Measurements from ENCODE around the gene SIGLEC7.

The SIGLEC7 gene

DNA sequence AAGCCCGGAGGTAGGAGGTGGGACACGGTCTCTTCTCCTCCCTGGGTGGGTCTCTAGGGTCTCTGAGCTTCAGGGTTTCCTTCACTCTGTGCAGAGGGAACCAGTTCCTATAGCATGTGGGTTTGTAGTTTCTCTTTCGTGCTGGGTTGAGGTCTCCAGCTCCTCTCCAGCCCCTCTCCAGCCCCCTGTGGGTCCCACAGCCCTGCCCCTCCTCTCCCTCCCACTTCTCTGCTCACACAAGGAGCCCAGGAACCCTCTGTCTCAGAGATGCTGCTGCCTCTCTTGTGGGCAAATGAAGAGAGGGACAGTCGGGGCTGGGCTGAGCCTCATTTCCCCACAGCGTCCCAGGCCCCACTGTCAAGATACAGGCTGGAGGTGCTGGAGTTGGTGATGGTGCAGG lies 1.4 kb downstream of the SIGLEC7 start:
- no peaks in the 10 kb centered on the region for H3K27me3 ChIP-seq (ENCODE audit: insufficient read depth, low read length)
- no peak overlapping the region for H2AFZ ChIP-seq (ENCODE audit: insufficient read depth, low read length, poor library complexity)
- no CpG with 5 or more reads among the region's 5 CpGs for WGBS (ENCODE audit: extremely low coverage, insufficient coverage, insufficient read length)
- no peak overlapping the region for H3K27ac ChIP-seq (ENCODE audit: low read depth, low read length)
- H3K18ac ChIP-seq (ENCODE audit: low read length), result no peak overlapping the region
- no peak overlapping the region for H2AK5ac ChIP-seq (ENCODE audit: low read length)
- H3K36me3 ChIP-seq (ENCODE audit: control insufficient read depth in 1 of 2, insufficient read depth in 2 of 2, low read length in 2 of 2), result no peaks in the 10 kb centered on the region
- H4K12ac ChIP-seq (ENCODE audit: low read depth, low read length), result no peak overlapping the region
- no peaks in the 10 kb centered on the region for H3K79me2 ChIP-seq (ENCODE audit: control insufficient read depth, insufficient read depth, low read length, poor library complexity)
- DNase-seq, result no peak
- H3K4ac ChIP-seq (ENCODE audit: low read depth, low read length), result no peak overlapping the region
- no peak overlapping the region for H3K4me3 ChIP-seq (ENCODE audit: low read depth, low read length)
- no peak overlapping the region for H2BK12ac ChIP-seq (ENCODE audit: low read length)
- H3K79me1 ChIP-seq (ENCODE audit: low read length), result no peaks in the 10 kb centered on the region
- H3K23ac ChIP-seq (ENCODE audit: low read length), result no peak overlapping the region
- no peak overlapping the region for H3K14ac ChIP-seq (ENCODE audit: low read length)
- no peak overlapping the region for H4K91ac ChIP-seq (ENCODE audit: low read depth, low read length)
- no peak overlapping the region for H2BK5ac ChIP-seq (ENCODE audit: low read depth, low read length, poor library complexity)
- H4K8ac ChIP-seq (ENCODE audit: low read depth, low read length), result no peak overlapping the region
- no peak overlapping the region for H3K9ac ChIP-seq (ENCODE audit: low read length)
- no peaks in the 10 kb centered on the region for H3K9me3 ChIP-seq (ENCODE audit: insufficient read depth, low read depth, low read length)
- H3K4me2 ChIP-seq (ENCODE audit: low read length), result no peak overlapping the region
- H3K4me1 ChIP-seq (ENCODE audit: control insufficient read depth in 1 of 2, insufficient read depth in 2 of 2, low read length in 2 of 2), result peaks cover 0 to 2% of the 10 kb centered on the region in 2 experiments
- no peak overlapping the region for H2BK120ac ChIP-seq (ENCODE audit: insufficient read depth, low read length, poor library complexity)

- H2AK5ac ChIP-seq (ENCODE audit: low read length), result no peak overlapping the region
- no peak overlapping the region for H3K27ac ChIP-seq (ENCODE audit: low read depth, low read length)
- no peak overlapping the region for H3K4me2 ChIP-seq (ENCODE audit: low read length)
- no peak overlapping the region for H2BK120ac ChIP-seq (ENCODE audit: insufficient read depth, low read length, poor library complexity)
- no peak overlapping the region for H2BK5ac ChIP-seq (ENCODE audit: low read depth, low read length, poor library complexity)
- no peak overlapping the region for H4K8ac ChIP-seq (ENCODE audit: low read depth, low read length)
- no peak overlapping the region for H4K12ac ChIP-seq (ENCODE audit: low read depth, low read length)
- no peak overlapping the region for H4K91ac ChIP-seq (ENCODE audit: low read depth, low read length)
- no peak overlapping the region for H2AFZ ChIP-seq (ENCODE audit: insufficient read depth, low read length, poor library complexity)
- H3K14ac ChIP-seq (ENCODE audit: low read length), result no peak overlapping the region
- H3K36me3 ChIP-seq (ENCODE audit: control insufficient read depth in 1 of 2, insufficient read depth in 2 of 2, low read length in 2 of 2), result no peaks in the 10 kb centered on the region
- H3K79me1 ChIP-seq (ENCODE audit: low read length), result no peaks in the 10 kb centered on the region
- no peak overlapping the region for H2BK12ac ChIP-seq (ENCODE audit: low read length)
- no peak for DNase-seq
- WGBS (ENCODE audit: extremely low coverage, insufficient coverage, insufficient read length), result no CpG with 5 or more reads among the region's 11 CpGs
- H3K27me3 ChIP-seq (ENCODE audit: insufficient read depth, low read length), result no peaks in the 10 kb centered on the region
- no peaks in the 10 kb centered on the region for H3K79me2 ChIP-seq (ENCODE audit: control insufficient read depth, insufficient read depth, low read length, poor library complexity)
- H3K4me1 ChIP-seq (ENCODE audit: control insufficient read depth in 1 of 2, insufficient read depth in 2 of 2, low read length in 2 of 2), result peaks cover 0 to 2% of the 10 kb centered on the region in 2 experiments
- no peak overlapping the region for H3K9ac ChIP-seq (ENCODE audit: low read length)
- H3K4me3 ChIP-seq (ENCODE audit: low read depth, low read length), result no peak overlapping the region
- H3K9me3 ChIP-seq (ENCODE audit: insufficient read depth, low read depth, low read length), result no peaks in the 10 kb centered on the region
- no peak overlapping the region for H3K18ac ChIP-seq (ENCODE audit: low read length)
- H3K23ac ChIP-seq (ENCODE audit: low read length), result no peak overlapping the region
- no peak overlapping the region for H3K4ac ChIP-seq (ENCODE audit: low read depth, low read length)
Measured at GRCh38 chr19:51144482-51145045, 2.5 kb downstream of the SIGLEC7 start.

DNA sequence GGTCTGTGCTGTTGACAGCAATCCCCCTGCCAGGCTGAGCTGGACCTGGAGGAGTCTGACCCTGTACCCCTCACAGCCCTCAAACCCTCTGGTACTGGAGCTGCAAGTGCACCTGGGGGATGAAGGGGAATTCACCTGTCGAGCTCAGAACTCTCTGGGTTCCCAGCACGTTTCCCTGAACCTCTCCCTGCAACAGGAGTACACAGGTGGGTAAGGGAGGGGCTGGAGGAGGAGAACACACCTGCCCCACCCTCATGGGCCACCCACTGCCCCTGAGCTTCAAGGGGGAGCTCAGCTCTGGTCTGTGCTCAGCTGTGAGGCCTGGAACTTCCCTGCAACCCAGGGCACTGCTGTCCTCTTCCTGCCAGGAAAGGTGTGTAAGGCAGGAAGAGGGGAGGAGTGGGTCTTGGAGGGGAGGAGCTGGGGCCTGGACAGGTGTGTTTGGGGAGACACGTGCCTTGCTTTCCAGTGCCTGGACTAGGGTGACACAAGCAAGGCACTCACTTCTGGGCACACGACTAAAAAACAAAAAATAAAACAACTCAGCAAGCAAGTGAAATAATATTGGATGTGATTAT lies 3.9 kb downstream of the SIGLEC7 start:
- Histone ChIP-seq H3K4ac (ENCODE audit: low read depth, low read length) (no peak overlapping the region), H2AK5ac (ENCODE audit: low read length) (no peak overlapping the region)

DNA sequence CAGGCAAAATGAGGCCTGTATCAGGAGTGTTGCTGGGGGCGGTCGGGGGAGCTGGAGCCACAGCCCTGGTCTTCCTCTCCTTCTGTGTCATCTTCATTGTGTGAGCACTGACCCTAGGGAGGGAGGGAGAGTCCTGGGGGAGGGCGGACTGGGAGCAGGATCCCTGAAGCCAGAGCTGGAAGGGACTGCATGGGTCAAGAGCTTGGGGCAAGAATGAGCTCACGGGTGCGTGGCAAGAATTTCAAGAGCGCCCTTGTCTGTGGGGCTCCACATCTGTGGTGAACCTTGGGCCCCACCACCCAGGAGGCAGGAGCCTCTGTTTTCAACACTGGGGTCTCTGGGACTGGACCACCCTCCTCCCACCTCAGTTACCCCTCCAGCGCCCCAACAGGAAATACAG lies 4.7 kb downstream of the SIGLEC7 start:
- Histone ChIP-seq H4K91ac (ENCODE audit: low read depth, low read length) (no peak overlapping the region), H2BK120ac (ENCODE audit: insufficient read depth, low read length, poor library complexity) (no peak overlapping the region), H3K79me1 (ENCODE audit: low read length) (no peaks in the 10 kb centered on the region), H4K8ac (ENCODE audit: low read depth, low read length) (no peak overlapping the region), H3K27me3 (ENCODE audit: insufficient read depth, low read length) (no peaks in the 10 kb centered on the region), H3K4me3 (ENCODE audit: low read depth, low read length) (no peak overlapping the region), H3K79me2 (ENCODE audit: control insufficient read depth, insufficient read depth, low read length, poor library complexity) (no peaks in the 10 kb centered on the region), H3K27ac (ENCODE audit: low read depth, low read length) (no peak overlapping the region), H3K23ac (ENCODE audit: low read length) (no peak overlapping the region), H2BK12ac (ENCODE audit: low read length) (no peak overlapping the region), H2AK5ac (ENCODE audit: low read length) (no peak overlapping the region), H3K36me3 (ENCODE audit: control insufficient read depth in 1 of 2, insufficient read depth in 2 of 2, low read length in 2 of 2) (no peaks in the 10 kb centered on the region), H3K9ac (ENCODE audit: low read length) (no peak overlapping the region), H3K14ac (ENCODE audit: low read length) (no peak overlapping the region), H3K9me3 (ENCODE audit: insufficient read depth, low read depth, low read length) (no peaks in the 10 kb centered on the region), H3K4ac (ENCODE audit: low read depth, low read length) (no peak overlapping the region), H2BK5ac (ENCODE audit: low read depth, low read length, poor library complexity) (no peak overlapping the region), H3K18ac (ENCODE audit: low read length) (no peak overlapping the region), H4K12ac (ENCODE audit: low read depth, low read length) (no peak overlapping the region), H3K4me2 (ENCODE audit: low read length) (no peak overlapping the region), H2AFZ (ENCODE audit: insufficient read depth, low read length, poor library complexity) (no peak overlapping the region), H3K4me1 (ENCODE audit: control insufficient read depth in 1 of 2, insufficient read depth in 2 of 2, low read length in 2 of 2) (peaks cover 0 to 2% of the 10 kb centered on the region in 2 experiments)
- no CpG with 5 or more reads among the region's 7 CpGs for WGBS (ENCODE audit: extremely low coverage, insufficient coverage, insufficient read length)
- no peak for DNase-seq

More for the DNA sequence above, 3.9 kb downstream of the SIGLEC7 start:
- H3K27me3 ChIP-seq (ENCODE audit: insufficient read depth, low read length), result no peaks in the 10 kb centered on the region
- no peak overlapping the region for H3K23ac ChIP-seq (ENCODE audit: low read length)
- no peak overlapping the region for H2BK120ac ChIP-seq (ENCODE audit: insufficient read depth, low read length, poor library complexity)
- no peak overlapping the region for H3K9ac ChIP-seq (ENCODE audit: low read length)
- H3K36me3 ChIP-seq (ENCODE audit: control insufficient read depth in 1 of 2, insufficient read depth in 2 of 2, low read length in 2 of 2), result no peaks in the 10 kb centered on the region
- peaks cover 0 to 2% of the 10 kb centered on the region in 2 experiments for H3K4me1 ChIP-seq (ENCODE audit: control insufficient read depth in 1 of 2, insufficient read depth in 2 of 2, low read length in 2 of 2)
- no peak overlapping the region for H4K91ac ChIP-seq (ENCODE audit: low read depth, low read length)
- no peak overlapping the region for H3K14ac ChIP-seq (ENCODE audit: low read length)
- H2AFZ ChIP-seq (ENCODE audit: insufficient read depth, low read length, poor library complexity), result no peak overlapping the region
- H4K8ac ChIP-seq (ENCODE audit: low read depth, low read length), result no peak overlapping the region
- H3K4me3 ChIP-seq (ENCODE audit: low read depth, low read length), result no peak overlapping the region
- no peaks in the 10 kb centered on the region for H3K9me3 ChIP-seq (ENCODE audit: insufficient read depth, low read depth, low read length)
- no peak overlapping the region for H3K18ac ChIP-seq (ENCODE audit: low read length)
- H3K4me2 ChIP-seq (ENCODE audit: low read length), result no peak overlapping the region
- H2BK12ac ChIP-seq (ENCODE audit: low read length), result no peak overlapping the region
- no peak overlapping the region for H4K12ac ChIP-seq (ENCODE audit: low read depth, low read length)
- H3K27ac ChIP-seq (ENCODE audit: low read depth, low read length), result no peak overlapping the region
- DNase-seq, result no peak
- no peaks in the 10 kb centered on the region for H3K79me1 ChIP-seq (ENCODE audit: low read length)
- no peaks in the 10 kb centered on the region for H3K79me2 ChIP-seq (ENCODE audit: control insufficient read depth, insufficient read depth, low read length, poor library complexity)
- no peak overlapping the region for H2BK5ac ChIP-seq (ENCODE audit: low read depth, low read length, poor library complexity)
- no CpG with 5 or more reads among the region's 4 CpGs for WGBS (ENCODE audit: extremely low coverage, insufficient coverage, insufficient read length)
